Measurements from ENCODE around the gene PLCB4.

The PLCB4 gene

DNA sequence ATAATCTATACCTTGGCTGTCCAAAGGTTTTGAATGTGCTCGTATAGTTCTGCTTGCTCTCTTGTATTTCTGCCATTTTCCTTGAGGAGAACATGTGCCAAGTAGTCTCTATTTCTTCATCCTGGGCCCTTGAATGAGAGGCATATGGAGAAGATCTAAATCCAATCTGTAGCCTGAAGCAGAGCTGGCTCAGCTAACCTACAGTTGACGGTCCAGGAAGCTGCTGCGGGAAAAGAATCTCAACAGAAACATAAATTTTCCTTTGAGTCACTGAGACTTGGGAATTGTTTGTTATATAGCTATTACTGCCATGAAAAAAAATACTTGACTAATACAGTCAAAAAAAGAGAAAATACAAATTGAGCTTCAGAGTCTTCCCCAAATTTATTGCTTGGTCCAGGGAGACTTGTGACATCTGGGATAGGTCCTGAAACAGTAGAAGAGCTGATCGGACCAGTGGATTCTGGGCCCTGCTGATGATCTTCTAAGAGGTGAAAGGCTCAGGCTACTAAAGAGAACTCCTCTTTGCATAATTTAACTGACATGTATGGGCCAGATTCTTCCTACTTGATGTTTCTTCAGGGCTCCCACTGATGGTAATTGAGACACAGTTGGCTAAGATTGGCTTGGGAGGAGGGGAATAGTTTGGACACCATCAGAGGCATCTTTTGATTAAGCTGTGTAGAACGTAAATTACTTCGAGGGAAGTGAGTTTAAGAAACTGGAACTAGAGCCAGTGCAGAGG, 29.9 kb upstream of the PLCB4 start:
- POLR2A ChIA-PET, result no interaction called here
- CTCF ChIA-PET, result interaction anchor here (0.6 to 0.7 kb wide), 2 partner anchors 102 to 1962 kb away, joined by 3 read pairs; no protein-coding TSS in a partner anchor
- H3K27ac ChIP-seq (ENCODE audit: extremely low read depth, low read depth, low read length), result no peak overlapping the region

More for the DNA sequence above, 29.9 kb upstream of the PLCB4 start:
- no peaks in the 10 kb centered on the region for H3K36me3 ChIP-seq (ENCODE audit: control insufficient read depth in 2 of 2, insufficient read depth in 1 of 2, low read length in 2 of 2)
- H3K4me1 ChIP-seq (ENCODE audit: control insufficient read depth, insufficient read depth, low read length), result peaks cover 8% of the 10 kb centered on the region
- no peak overlapping the region for H3K4me3 ChIP-seq (ENCODE audit: low read depth, low read length)
- H3K9me3 ChIP-seq (ENCODE audit: control insufficient read depth, insufficient read depth, low read depth, low read length), result no peaks in the 10 kb centered on the region
- TF ChIP-seq EGR2 (tag by site-specific recombination; IDR thresholded peaks at IDR 0.05; ENCODE audit: low read depth) (no peak), ZNF704 (tag by site-specific recombination; IDR thresholded peaks at IDR 0.05) (no peak), MZF1 (tag by site-specific recombination; IDR thresholded peaks at IDR 0.05; ENCODE audit: borderline replicate concordance) (no peak), AEBP2 (tag by site-specific recombination; IDR thresholded peaks at IDR 0.05; ENCODE audit: borderline replicate concordance) (no peak), PRDM6 (tag by site-specific recombination; IDR thresholded peaks at IDR 0.05) (no peak), ZNF274 (IDR thresholded peaks at IDR 0.05; ENCODE audit: low read length) (no peak), ZNF274 (tag by site-specific recombination; IDR thresholded peaks at IDR 0.05; ENCODE audit: borderline replicate concordance) (no peak), ZNF324 (tag by site-specific recombination; IDR thresholded peaks at IDR 0.05) (no peak), ZNF76 (tag by site-specific recombination; IDR thresholded peaks at IDR 0.05; ENCODE audit: borderline replicate concordance, low read depth) (no peak), ZNF133 (tag by site-specific recombination; IDR thresholded peaks at IDR 0.05) (no peak), HOXC10 (CRISPR knock-in tag; IDR thresholded peaks at IDR 0.05) (no peak), GLI4 (tag by site-specific recombination; IDR thresholded peaks at IDR 0.05) (no peak), ZNF768 (tag by site-specific recombination; IDR thresholded peaks at IDR 0.05) (no peak), ZNF701 (tag by site-specific recombination; IDR thresholded peaks at IDR 0.05) (no peak)
- TF ChIP-seq, protein P1, sequence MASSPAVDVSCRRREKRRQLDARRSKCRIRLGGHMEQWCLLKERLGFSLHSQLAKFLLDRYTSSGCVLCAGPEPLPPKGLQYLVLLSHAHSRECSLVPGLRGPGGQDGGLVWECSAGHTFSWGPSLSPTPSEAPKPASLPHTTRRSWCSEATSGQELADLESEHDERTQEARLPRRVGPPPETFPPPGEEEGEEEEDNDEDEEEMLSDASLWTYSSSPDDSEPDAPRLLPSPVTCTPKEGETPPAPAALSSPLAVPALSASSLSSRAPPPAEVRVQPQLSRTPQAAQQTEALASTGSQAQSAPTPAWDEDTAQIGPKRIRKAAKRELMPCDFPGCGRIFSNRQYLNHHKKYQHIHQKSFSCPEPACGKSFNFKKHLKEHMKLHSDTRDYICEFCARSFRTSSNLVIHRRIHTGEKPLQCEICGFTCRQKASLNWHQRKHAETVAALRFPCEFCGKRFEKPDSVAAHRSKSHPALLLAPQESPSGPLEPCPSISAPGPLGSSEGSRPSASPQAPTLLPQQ (tag by site-specific recombination; IDR thresholded peaks at IDR 0.05), result no peak
- TF ChIP-seq, protein P2, sequence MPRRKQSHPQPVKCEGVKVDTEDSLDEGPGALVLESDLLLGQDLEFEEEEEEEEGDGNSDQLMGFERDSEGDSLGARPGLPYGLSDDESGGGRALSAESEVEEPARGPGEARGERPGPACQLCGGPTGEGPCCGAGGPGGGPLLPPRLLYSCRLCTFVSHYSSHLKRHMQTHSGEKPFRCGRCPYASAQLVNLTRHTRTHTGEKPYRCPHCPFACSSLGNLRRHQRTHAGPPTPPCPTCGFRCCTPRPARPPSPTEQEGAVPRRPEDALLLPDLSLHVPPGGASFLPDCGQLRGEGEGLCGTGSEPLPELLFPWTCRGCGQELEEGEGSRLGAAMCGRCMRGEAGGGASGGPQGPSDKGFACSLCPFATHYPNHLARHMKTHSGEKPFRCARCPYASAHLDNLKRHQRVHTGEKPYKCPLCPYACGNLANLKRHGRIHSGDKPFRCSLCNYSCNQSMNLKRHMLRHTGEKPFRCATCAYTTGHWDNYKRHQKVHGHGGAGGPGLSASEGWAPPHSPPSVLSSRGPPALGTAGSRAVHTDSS (tag by site-specific recombination; IDR thresholded peaks at IDR 0.05), result no peak
- TF ChIP-seq, protein P3, sequence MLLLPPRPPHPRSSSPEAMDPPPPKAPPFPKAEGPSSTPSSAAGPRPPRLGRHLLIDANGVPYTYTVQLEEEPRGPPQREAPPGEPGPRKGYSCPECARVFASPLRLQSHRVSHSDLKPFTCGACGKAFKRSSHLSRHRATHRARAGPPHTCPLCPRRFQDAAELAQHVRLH (tag by site-specific recombination; IDR thresholded peaks at IDR 0.05), result no peak

Data from HEK293 (cell line).